HCT116 (cell line): ENCODE results near the gene IFT74. TPM values are rescaled to one million over a fixed set of nuclear protein-coding genes. Genes with fewer than 3 reads are reported as not detected.

ENCODE experiments used
- ATAC-seq: fragments of 200-7000 bp; cut with Tn5 transposase; 2 replicates; pipeline ENCODE4 v1.9.1; 2020; ENCODE audit warnings: mild to moderate bottlenecking, moderate library complexity
- BruUV-seq: library from RNA; stranded (reverse); fragments of 400-500 nt; replicated peaks from 2 replicates; lab custom pipeline; 2021; lab: Mats Ljungman, UMichigan
- CTCF ChIA-PET: fragments of 300-600 bp; sonication (Branson Sonifier 250); formaldehyde crosslinking; loops from one replicate; lab custom pipeline; 2021; ENCODE audit warnings: antibody characterized with exemption; lab: Charles Lee
- POLR2A ChIA-PET: fragments of 300-600, 350-600 bp; sonication (Branson Sonifier 250); formaldehyde crosslinking; loops from one replicate; lab custom pipeline; 2021; ENCODE audit warnings: antibody characterized with exemption; lab: Charles Lee
- RAD21 ChIA-PET, 2 experiments: fragments of 300-600 bp; sonication (Branson Sonifier 250); formaldehyde crosslinking; loops; one replicate each; lab custom pipeline; 2023; ENCODE audit warnings: low total read pairs in 2 of 2; ENCODE audit not compliant: uncharacterized antibody in 2 of 2, unreplicated experiment in 2 of 2, low non-redundant PET in 1 of 2; lab: Charles Lee
- DNase-seq: peaks from one replicate; pipeline ENCODE4 v3.0.0-alpha.2; 2010; ENCODE audit warnings: low read depth, low spot score
- H2AFZ ChIP-seq: fragments of 200-600 bp; shearing (Covaris generic), sonication (generic); 2 replicates; pipeline ENCODE4 v1.6.1; 2017; ENCODE audit warnings: low read depth, mixed run types, mixed read lengths, antibody characterized with exemption, low read length; ENCODE audit not compliant: poor library complexity, severe bottlenecking
- H3K27ac ChIP-seq: 2 replicates; pipeline ENCODE4 v1.5.1; 2012; ENCODE audit warnings: low read depth, low read length
- H3K27me3 ChIP-seq: fragments of 200-600 bp; sonication (generic); 2 replicates; pipeline ENCODE4 v1.6.1; 2016; ENCODE audit warnings: mixed run types, low read length, mixed read lengths; ENCODE audit not compliant: insufficient read depth
- H3K36me3 ChIP-seq, 2 experiments: fragments of 200-500 bp in 1 of 2; fragments of 200-600 bp in 1 of 2; sonication (Bioruptor generic) in 1 of 2; sonication (generic) in 1 of 2; 2 replicates each; pipeline versions ENCODE4 v1.5.1 to v1.6.1; 2014 to 2016; ENCODE audit warnings: low read length in 2 of 2, inconsistent platforms in 1 of 2, mixed read lengths in 1 of 2, mixed run types in 1 of 2; ENCODE audit not compliant: insufficient read depth in 2 of 2, control insufficient read depth in 1 of 2
- H3K4me1 ChIP-seq, 2 experiments: fragments of 200-600 bp in 1 of 2; sonication (generic) in 1 of 2; 2 replicates each; pipeline versions ENCODE4 v1.5.1 to v1.6.1; 2012 to 2017; ENCODE audit warnings: low read length in 2 of 2, inconsistent platforms in 1 of 2, mild to moderate bottlenecking in 1 of 2, mixed read lengths in 1 of 2, mixed run types in 1 of 2, moderate library complexity in 1 of 2; ENCODE audit not compliant: insufficient read depth in 2 of 2, control insufficient read depth in 1 of 2
- H3K4me2 ChIP-seq: fragments of 200-600 bp; sonication (generic); 2 replicates; pipeline ENCODE4 v1.6.1; 2017; ENCODE audit warnings: mixed run types, low read length, mixed read lengths
- H3K4me3 ChIP-seq, 2 experiments: fragments of 200-600 bp in 1 of 2; sonication (generic) in 1 of 2; replicated peaks in 1 of 2; 2 replicates each; pipeline ENCODE4 v1.5.1; 2011 to 2016; ENCODE audit warnings: low read length in 2 of 2, control low read depth in 1 of 2, low read depth in 1 of 2, mild to moderate bottlenecking in 1 of 2, mixed read lengths in 1 of 2, mixed run types in 1 of 2
- H3K79me2 ChIP-seq: fragments of 200-600 bp; sonication (generic); 2 replicates; pipeline ENCODE4 v1.6.1; 2017; ENCODE audit warnings: mild to moderate bottlenecking, mixed run types, low read length, moderate library complexity, mixed read lengths; ENCODE audit not compliant: insufficient read depth
- H3K9ac ChIP-seq: fragments of 200-600 bp; sonication (generic); 2 replicates; pipeline ENCODE4 v1.6.1; 2016; ENCODE audit warnings: low read length, mixed read lengths
- H3K9me2 ChIP-seq: fragments of 200-600 bp; sonication (generic), shearing (Covaris generic); 2 replicates; pipeline ENCODE4 v1.6.1; 2017; ENCODE audit warnings: mixed run types, mild to moderate bottlenecking, moderate library complexity; ENCODE audit not compliant: insufficient read depth
- H3K9me3 ChIP-seq, 2 experiments: fragments of 200-500 bp in 1 of 2; fragments of 200-600 bp in 1 of 2; sonication (Bioruptor generic) in 1 of 2; sonication (generic) in 1 of 2; 2 replicates each; pipeline ENCODE4 v1.6.1; 2014 to 2017; ENCODE audit warnings: low read length in 2 of 2, mixed read lengths in 2 of 2, inconsistent platforms in 1 of 2, low read depth in 1 of 2, mild to moderate bottlenecking in 1 of 2, mixed run types in 1 of 2, moderate library complexity in 1 of 2; ENCODE audit not compliant: control insufficient read depth in 1 of 2, insufficient read depth in 1 of 2
- H4K20me1 ChIP-seq: fragments of 200-600 bp; sonication (generic), shearing (Covaris generic); 2 replicates; pipeline ENCODE4 v1.6.1; 2017; ENCODE audit warnings: mixed run types, mild to moderate bottlenecking, moderate library complexity; ENCODE audit not compliant: insufficient read depth
- CEBPB ChIP-seq: IDR thresholded peaks from 2 replicates; pipeline ENCODE4 v1.6.1; 2012; ENCODE audit warnings: low read depth
- EGR1 ChIP-seq: IDR thresholded peaks from 2 replicates; pipeline ENCODE4 v1.6.1; 2012; ENCODE audit warnings: low read depth
- ELF1 ChIP-seq: IDR thresholded peaks from 2 replicates; pipeline ENCODE4 v1.6.1; 2012; ENCODE audit warnings: low read depth, borderline replicate concordance
- FOSL1 ChIP-seq: IDR thresholded peaks from 2 replicates; pipeline ENCODE4 v1.6.1; 2012; ENCODE audit warnings: low read depth
- JUND ChIP-seq: IDR thresholded peaks from 2 replicates; pipeline ENCODE4 v1.6.1; 2012
- POLR2A ChIP-seq: IDR thresholded peaks from 2 replicates; pipeline ENCODE4 v1.7.0; 2011; ENCODE audit warnings: borderline replicate concordance; ENCODE audit not compliant: insufficient read depth, insufficient read length; ENCODE audit errors: extremely low read depth
- POLR2AphosphoS5 ChIP-seq: IDR thresholded peaks from 2 replicates; pipeline ENCODE4 v1.6.1; 2011; ENCODE audit warnings: mild to moderate bottlenecking, low read depth, low read length, moderate library complexity
- RAD21 ChIP-seq: IDR thresholded peaks from 2 replicates; pipeline ENCODE4 v1.6.1; 2012; ENCODE audit warnings: low read depth, mild to moderate bottlenecking
- SP1 ChIP-seq: IDR thresholded peaks from 2 replicates; pipeline ENCODE4 v1.6.1; 2012; ENCODE audit warnings: low read depth
- SRF ChIP-seq: IDR thresholded peaks from 2 replicates; pipeline ENCODE4 v1.6.1; 2012; ENCODE audit warnings: low read depth
- TCF7L2 ChIP-seq: IDR thresholded peaks from 2 replicates; pipeline ENCODE4 v1.7.0; 2011; ENCODE audit warnings: borderline replicate concordance, inconsistent platforms; ENCODE audit not compliant: insufficient read depth, insufficient read length; ENCODE audit errors: extremely low read depth
- YY1 ChIP-seq: IDR thresholded peaks from 2 replicates; pipeline ENCODE4 v1.6.1; 2011; ENCODE audit warnings: low read length, low read depth, moderate library complexity, mild to moderate bottlenecking; ENCODE audit not compliant: insufficient replicate concordance; ENCODE audit errors: extremely low read depth
- ZNF274 ChIP-seq: fragments of 200-500 bp; sonication (Bioruptor generic); IDR thresholded peaks from 2 replicates; pipeline ENCODE4 v1.6.1; 2014; ENCODE audit warnings: mild to moderate bottlenecking, low read depth, low read length, inconsistent platforms
- intact Hi-C: fragments of 100-400 bp; cut with micrococcal nuclease; formaldehyde crosslinking; loops from 2 replicates; pipeline ENCODE4 v1.10.0; 2022
- total RNA-seq: library from RNA; stranded (reverse); gene quantifications from one replicate; pipeline ENCODE4 v1.2.1, GENCODE V29; 2021; ENCODE audit not compliant: unreplicated experiment
- TF ChIP-seq, protein P1 (sequence below): IDR thresholded peaks from 2 replicates; pipeline ENCODE4 v1.6.1; 2012
- TF ChIP-seq, protein P2 (sequence below), 3 experiments: fragments of 200-600 bp in 1 of 3; sonication (generic) in 1 of 3; IDR thresholded peaks in 2 of 3; conservative IDR thresholded peaks in 1 of 3; 2 replicates each; pipeline ENCODE4 v1.5.1; 2012 to 2017; ENCODE audit warnings: low read depth in 2 of 3, low read length in 2 of 3, antibody characterized with exemption in 1 of 3, borderline replicate concordance in 1 of 3, control low read depth in 1 of 3, mild to moderate bottlenecking in 1 of 3, mixed read lengths in 1 of 3, mixed run types in 1 of 3, moderate library complexity in 1 of 3; ENCODE audit not compliant: insufficient read depth in 1 of 3
- TF ChIP-seq, protein P3 (sequence below): IDR thresholded peaks from 2 replicates; pipeline ENCODE4 v1.6.1; 2012
- TF ChIP-seq, protein P4 (sequence below): IDR thresholded peaks from 2 replicates; pipeline ENCODE4 v1.6.1; 2011; ENCODE audit warnings: mild to moderate bottlenecking, low read length, moderate library complexity; ENCODE audit not compliant: insufficient replicate concordance; ENCODE audit errors: extremely low read depth

IFT74 gene
- total RNA-seq, 1 experiment from 2014 or later, result 18.2 TPM

DNA sequence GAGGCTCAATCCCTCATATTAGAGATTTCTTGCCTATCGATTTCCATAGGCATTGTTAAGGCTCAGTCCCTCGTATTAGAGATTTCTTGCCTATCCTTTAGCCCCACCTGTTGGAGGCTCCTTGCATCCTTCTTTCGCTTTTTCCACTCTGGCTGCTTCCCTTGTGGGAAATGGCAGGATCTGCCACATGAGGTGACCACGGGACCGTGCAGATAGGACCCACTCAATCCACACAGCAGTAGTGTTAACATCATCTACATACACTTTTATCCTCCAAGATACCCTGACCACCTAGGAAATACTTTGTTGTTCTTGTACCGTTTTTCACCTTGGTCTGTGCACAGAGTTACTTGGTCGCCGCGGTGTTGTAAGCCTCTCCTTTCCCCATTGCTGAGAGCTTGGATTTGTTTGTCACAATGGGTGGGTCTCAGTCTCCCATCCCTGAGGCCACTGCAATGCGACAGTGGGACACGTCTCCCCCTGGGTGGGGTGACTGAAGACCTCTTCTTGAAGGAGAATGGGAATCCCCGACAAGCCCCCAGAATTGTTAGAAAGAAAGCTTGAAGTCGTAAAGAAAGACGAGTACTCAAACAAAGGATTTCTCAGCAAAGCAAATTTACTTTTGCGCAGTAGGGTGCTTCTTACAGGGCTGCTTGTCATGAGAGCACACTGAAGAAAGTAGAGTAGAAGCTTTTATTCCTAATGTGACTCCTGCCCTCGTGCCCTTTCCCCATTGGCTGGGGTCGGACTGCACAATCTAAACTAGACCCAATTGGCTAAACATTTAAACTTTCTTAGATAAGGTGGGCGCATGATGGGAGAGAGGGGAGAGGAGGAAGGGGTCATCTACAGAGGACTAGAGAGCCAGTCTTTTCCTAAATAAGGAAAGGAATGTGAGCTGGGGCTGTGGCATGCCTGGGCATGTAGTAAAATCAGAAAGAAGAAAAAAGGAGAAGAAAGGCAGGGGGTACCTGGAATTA is 19.8 kb downstream of the IFT74 start:
- POLR2A ChIA-PET, result no interaction called here
- peak; percentile 90 for ATAC-seq

More for the DNA sequence above, 19.8 kb downstream of the IFT74 start:
- Histone ChIP-seq H4K20me1 (no peaks in the 10 kb centered on the region; the same call in 1 of the 2 replicates), H3K27ac (peak overlapping the region; percentile 21; the same call in 1 of the 2 replicates), H3K4me3 (no peak overlapping the region), H3K9me3 (no peaks in the 10 kb centered on the region), H3K9ac (no peak overlapping the region), H3K79me2 (peaks cover 2% of the 10 kb centered on the region; the same call in 1 of the 2 replicates), H3K9me2 (no peaks in the 10 kb centered on the region)
- ChIA-PET CTCF (interaction anchor here (0.6 to 1.7 kb wide), 4 partner anchors 105 to 320 kb away, joined by 3 to 6 read pairs (median 6); no protein-coding TSS in a partner anchor), RAD21 (no interaction called here)
- peak; percentile 48 for DNase-seq
- intact Hi-C loops, result loop anchor here (1.0 to 5.0 kb wide), 2 partner anchors 232 to 254 kb away; no protein-coding TSS in a partner anchor
- no peak for TF ChIP-seq ELF1
- peak; percentile 81 for TF ChIP-seq RAD21
- TF ChIP-seq, protein P1, sequence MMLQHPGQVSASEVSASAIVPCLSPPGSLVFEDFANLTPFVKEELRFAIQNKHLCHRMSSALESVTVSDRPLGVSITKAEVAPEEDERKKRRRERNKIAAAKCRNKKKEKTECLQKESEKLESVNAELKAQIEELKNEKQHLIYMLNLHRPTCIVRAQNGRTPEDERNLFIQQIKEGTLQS, result no peak
- TF ChIP-seq POLR2A, result no peak
- TF ChIP-seq EGR1, result no peak
- no peak for TF ChIP-seq FOSL1
- TF ChIP-seq, protein P2, sequence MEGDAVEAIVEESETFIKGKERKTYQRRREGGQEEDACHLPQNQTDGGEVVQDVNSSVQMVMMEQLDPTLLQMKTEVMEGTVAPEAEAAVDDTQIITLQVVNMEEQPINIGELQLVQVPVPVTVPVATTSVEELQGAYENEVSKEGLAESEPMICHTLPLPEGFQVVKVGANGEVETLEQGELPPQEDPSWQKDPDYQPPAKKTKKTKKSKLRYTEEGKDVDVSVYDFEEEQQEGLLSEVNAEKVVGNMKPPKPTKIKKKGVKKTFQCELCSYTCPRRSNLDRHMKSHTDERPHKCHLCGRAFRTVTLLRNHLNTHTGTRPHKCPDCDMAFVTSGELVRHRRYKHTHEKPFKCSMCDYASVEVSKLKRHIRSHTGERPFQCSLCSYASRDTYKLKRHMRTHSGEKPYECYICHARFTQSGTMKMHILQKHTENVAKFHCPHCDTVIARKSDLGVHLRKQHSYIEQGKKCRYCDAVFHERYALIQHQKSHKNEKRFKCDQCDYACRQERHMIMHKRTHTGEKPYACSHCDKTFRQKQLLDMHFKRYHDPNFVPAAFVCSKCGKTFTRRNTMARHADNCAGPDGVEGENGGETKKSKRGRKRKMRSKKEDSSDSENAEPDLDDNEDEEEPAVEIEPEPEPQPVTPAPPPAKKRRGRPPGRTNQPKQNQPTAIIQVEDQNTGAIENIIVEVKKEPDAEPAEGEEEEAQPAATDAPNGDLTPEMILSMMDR (IDR thresholded peaks at IDR 0.05 in 2 of 3, conservative IDR thresholded peaks at IDR 0.05 in 1 of 3; ENCODE audit: borderline replicate concordance in 1 of 3, insufficient read depth in 1 of 3, low read depth in 2 of 3, low read length in 2 of 3), result peak; percentile 56 to 76 (median 68)
- TF ChIP-seq JUND, result no peak
- no peak for TF ChIP-seq CEBPB
- TF ChIP-seq, protein P3, sequence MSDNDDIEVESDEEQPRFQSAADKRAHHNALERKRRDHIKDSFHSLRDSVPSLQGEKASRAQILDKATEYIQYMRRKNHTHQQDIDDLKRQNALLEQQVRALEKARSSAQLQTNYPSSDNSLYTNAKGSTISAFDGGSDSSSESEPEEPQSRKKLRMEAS, result no peak
- no peak for TF ChIP-seq POLR2AphosphoS5
- no peak for TF ChIP-seq YY1
- TF ChIP-seq, protein P4, sequence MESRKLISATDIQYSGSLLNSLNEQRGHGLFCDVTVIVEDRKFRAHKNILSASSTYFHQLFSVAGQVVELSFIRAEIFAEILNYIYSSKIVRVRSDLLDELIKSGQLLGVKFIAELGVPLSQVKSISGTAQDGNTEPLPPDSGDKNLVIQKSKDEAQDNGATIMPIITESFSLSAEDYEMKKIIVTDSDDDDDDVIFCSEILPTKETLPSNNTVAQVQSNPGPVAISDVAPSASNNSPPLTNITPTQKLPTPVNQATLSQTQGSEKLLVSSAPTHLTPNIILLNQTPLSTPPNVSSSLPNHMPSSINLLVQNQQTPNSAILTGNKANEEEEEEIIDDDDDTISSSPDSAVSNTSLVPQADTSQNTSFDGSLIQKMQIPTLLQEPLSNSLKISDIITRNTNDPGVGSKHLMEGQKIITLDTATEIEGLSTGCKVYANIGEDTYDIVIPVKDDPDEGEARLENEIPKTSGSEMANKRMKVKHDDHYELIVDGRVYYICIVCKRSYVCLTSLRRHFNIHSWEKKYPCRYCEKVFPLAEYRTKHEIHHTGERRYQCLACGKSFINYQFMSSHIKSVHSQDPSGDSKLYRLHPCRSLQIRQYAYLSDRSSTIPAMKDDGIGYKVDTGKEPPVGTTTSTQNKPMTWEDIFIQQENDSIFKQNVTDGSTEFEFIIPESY, result no peak
- no peak for TF ChIP-seq TCF7L2
- no peak for TF ChIP-seq SP1
- TF ChIP-seq SRF, result peak; percentile 43; the same call in 1 of the 2 replicates
- no peak for TF ChIP-seq ZNF274
- TF ChIP-seq, all 23 proteins: peak for 3
- no peak overlapping the region for H2AFZ ChIP-seq
- H3K27me3 ChIP-seq, result no peaks in the 10 kb centered on the region
- no peaks in the 10 kb centered on the region for H3K36me3 ChIP-seq
- BruUV-seq, result no TSS peak
- H3K4me1 ChIP-seq, result peaks cover 13 to 14% of the 10 kb centered on the region in 2 experiments
- peak overlapping the region; percentile 1; the same call in 1 of the 2 replicates for H3K4me2 ChIP-seq
